OCI-LY3 (cell line): ENCODE measurements around the gene DNAJA1.
A peak's percentile ranks its signal among the peaks of the same experiment; 100 is the strongest.

Experiments
- H2AFZ ChIP-seq: fragments of 200-600, 300-600 bp; shearing (Covaris generic); 2 replicates; pipeline ENCODE4 v1.6.0; 2014; ENCODE audit warnings: antibody characterized with exemption, low read depth, low read length
- H3K27ac ChIP-seq: fragments of 200-600, 300-600 bp; sonication (generic); 2 replicates; pipeline ENCODE4 v1.5.1; 2014; ENCODE audit warnings: mild to moderate bottlenecking, low read length, moderate library complexity, mixed read lengths
- H3K27me3 ChIP-seq: fragments of 200-600, 300-600 bp; sonication (generic); 2 replicates; pipeline ENCODE4 v1.6.1; 2014; ENCODE audit warnings: low read depth, low read length, mixed read lengths
- H3K36me3 ChIP-seq: fragments of 200-600, 300-600 bp; sonication (generic); replicated peaks from 2 replicates; pipeline ENCODE3; 2014; ENCODE audit warnings: low read depth, low read length, mixed read lengths
- H3K4me1 ChIP-seq: fragments of 300-600, 200-600 bp; sonication (generic); 2 replicates; pipeline ENCODE4 v1.6.1; 2014; ENCODE audit warnings: low read length, mixed read lengths
- H3K4me2 ChIP-seq: fragments of 200-600, 300-600 bp; sonication (generic); 2 replicates; pipeline ENCODE4 v1.6.1; 2014; ENCODE audit warnings: low read length, mixed read lengths
- H3K4me3 ChIP-seq: fragments of 300-600, 200-600 bp; sonication (generic); 2 replicates; pipeline ENCODE4 v1.5.1; 2014; ENCODE audit warnings: antibody characterized with exemption, mild to moderate bottlenecking, low read length, moderate library complexity
- H3K79me2 ChIP-seq: fragments of 300-600, 200-600 bp; shearing (Covaris generic); 2 replicates; pipeline ENCODE4 v1.6.1; 2014; ENCODE audit warnings: mild to moderate bottlenecking, low read length, mixed read lengths
- H3K9ac ChIP-seq: fragments of 300-600, 200-600 bp; shearing (Covaris generic); 2 replicates; pipeline ENCODE4 v1.6.0; 2014; ENCODE audit warnings: mild to moderate bottlenecking, low read length, moderate library complexity
- H3K9me3 ChIP-seq: fragments of 200-600, 300-600 bp; shearing (Covaris generic); 2 replicates; pipeline ENCODE4 v1.6.1; 2014; ENCODE audit warnings: low read length, mixed read lengths; ENCODE audit not compliant: insufficient read depth
- H4K20me1 ChIP-seq: fragments of 200-600, 300-600 bp; sonication (generic); 2 replicates; pipeline ENCODE4 v1.6.1; 2016; ENCODE audit warnings: low read length, mixed read lengths; ENCODE audit not compliant: insufficient read depth
- CTCF ChIP-seq: fragments of 200-600, 300-600 bp; sonication (generic); IDR thresholded peaks from 2 replicates; pipeline ENCODE4 v1.5.1; 2014; ENCODE audit warnings: antibody characterized with exemption, low read length, low read depth
- EZH2phosphoT487 ChIP-seq: fragments of 200-600 bp; shearing (Covaris generic); IDR thresholded peaks from 2 replicates; pipeline ENCODE4 v1.6.1; 2018; ENCODE audit warnings: antibody characterized with exemption, mixed run types, low read depth

Gene DNAJA1

GRCh38 chr9:33017283-33018041 is 7.6 kb upstream of the DNAJA1 start:
- no peaks in the 10 kb centered on the region for H4K20me1 ChIP-seq
- peak overlapping the region; percentile 8; the same call in 1 of the 2 replicates for H3K27ac ChIP-seq
- no peak overlapping the region for H3K4me3 ChIP-seq
- peaks cover 20% of the 10 kb centered on the region for H3K36me3 ChIP-seq
- TF ChIP-seq EZH2phosphoT487 (no peak), CTCF (no peak)
- H3K9ac ChIP-seq = no peak overlapping the region
- H3K79me2 ChIP-seq = peaks cover 28% of the 10 kb centered on the region
- peaks cover 7% of the 10 kb centered on the region for H3K4me1 ChIP-seq
- no peak overlapping the region for H2AFZ ChIP-seq
- H3K27me3 ChIP-seq = no peaks in the 10 kb centered on the region
- no peak overlapping the region for H3K4me2 ChIP-seq
- H3K9me3 ChIP-seq = no peaks in the 10 kb centered on the region

GRCh38 chr9:33019797-33020196 is 5.3 kb upstream of the DNAJA1 start:
- Histone ChIP-seq H4K20me1 (no peaks in the 10 kb centered on the region), H3K27ac (no peak overlapping the region), H3K36me3 (peaks cover 29% of the 10 kb centered on the region), H3K9me3 (no peaks in the 10 kb centered on the region), H3K4me1 (peaks cover 17% of the 10 kb centered on the region), H2AFZ (no peak overlapping the region), H3K4me3 (no peak overlapping the region), H3K27me3 (no peaks in the 10 kb centered on the region), H3K9ac (no peak overlapping the region), H3K4me2 (no peak overlapping the region), H3K79me2 (peaks cover 51% of the 10 kb centered on the region)
- no peak for TF ChIP-seq CTCF
- TF ChIP-seq EZH2phosphoT487 = no peak

- H3K36me3 ChIP-seq = peaks cover 27% of the 10 kb centered on the region
- H3K9ac ChIP-seq = no peak overlapping the region
- no peak overlapping the region for H3K4me2 ChIP-seq
- H3K9me3 ChIP-seq = no peaks in the 10 kb centered on the region
- no peak overlapping the region for H3K4me3 ChIP-seq
- H2AFZ ChIP-seq = no peak overlapping the region
- H3K27ac ChIP-seq = no peak overlapping the region
- no peaks in the 10 kb centered on the region for H3K27me3 ChIP-seq
- H3K4me1 ChIP-seq = peaks cover 25% of the 10 kb centered on the region
- peaks cover 15% of the 10 kb centered on the region for H4K20me1 ChIP-seq
- H3K79me2 ChIP-seq = peaks cover 76% of the 10 kb centered on the region
- TF ChIP-seq EZH2phosphoT487 (no peak), CTCF (no peak)
These were observed 2.8 kb upstream of the DNAJA1 start for GRCh38 chr9:33022303-33022702.

GRCh38 chr9:33022755-33023154 is 2.3 kb upstream of the DNAJA1 start:
- no peaks in the 10 kb centered on the region for H3K9me3 ChIP-seq
- peaks cover 18% of the 10 kb centered on the region for H4K20me1 ChIP-seq
- peaks cover 81% of the 10 kb centered on the region for H3K79me2 ChIP-seq
- no peak overlapping the region for H3K9ac ChIP-seq
- TF ChIP-seq CTCF (no peak), EZH2phosphoT487 (no peak)
- no peak overlapping the region for H3K4me2 ChIP-seq
- no peak overlapping the region for H3K4me3 ChIP-seq
- peaks cover 23% of the 10 kb centered on the region for H3K4me1 ChIP-seq
- H3K36me3 ChIP-seq = peaks cover 25% of the 10 kb centered on the region
- H2AFZ ChIP-seq = no peak overlapping the region
- H3K27me3 ChIP-seq = no peaks in the 10 kb centered on the region
- no peak overlapping the region for H3K27ac ChIP-seq
